ENCODE measurements around the gene SRMS.
A peak's percentile ranks its signal among the peaks of the same experiment; 100 is the strongest.

SRMS gene

DNA sequence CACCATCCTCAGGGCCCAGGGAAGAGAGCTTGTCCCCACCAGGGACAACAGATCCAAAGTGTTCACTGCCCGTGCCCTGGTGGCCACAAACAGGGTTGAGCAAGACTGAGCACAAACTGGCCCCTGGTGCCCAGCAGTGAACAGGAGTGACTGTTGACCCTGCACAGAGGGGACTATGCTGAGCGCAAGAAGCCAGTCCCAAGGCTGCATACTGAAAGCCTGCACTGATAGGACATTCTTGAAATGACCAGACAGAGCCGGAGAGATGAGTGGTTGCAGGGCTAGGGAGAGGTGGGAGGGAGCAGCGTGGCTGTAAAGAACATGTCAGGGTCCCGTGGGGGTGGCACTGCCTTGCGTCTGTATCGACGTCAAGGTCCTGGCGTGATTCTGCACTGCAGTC lies 3.5 kb upstream of the SRMS start:
- no peak for DNase-seq

DNA sequence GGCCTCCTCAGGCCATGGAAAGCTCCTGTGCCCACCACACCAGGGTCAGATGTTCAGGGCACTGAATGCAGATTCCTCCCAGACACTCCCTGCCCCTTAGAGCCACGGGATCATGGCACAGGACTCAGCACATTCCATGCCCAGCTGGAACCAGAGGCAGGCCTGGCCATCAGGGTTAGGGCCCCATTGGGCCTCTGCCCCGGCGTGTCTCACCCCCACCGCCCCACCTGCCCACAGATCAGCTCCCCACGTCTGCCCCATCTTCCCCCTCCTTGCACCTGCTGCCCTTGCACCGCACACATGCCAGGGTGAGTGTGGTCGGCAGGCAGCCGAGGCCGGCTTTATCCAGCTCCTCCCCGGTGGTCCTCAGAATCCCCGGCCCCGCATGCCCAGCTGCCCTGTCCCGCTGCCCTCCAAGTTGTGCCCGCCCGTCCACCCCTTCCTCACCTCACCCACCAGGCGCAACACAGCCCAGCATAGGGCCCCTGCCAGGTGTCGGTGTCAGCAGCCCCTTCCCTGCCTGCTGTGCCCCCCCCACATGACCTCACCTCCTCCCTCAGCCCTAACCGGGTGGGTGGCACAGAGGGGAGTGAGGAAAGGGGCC lies 2.2 kb upstream of the SRMS start:
- no peak for DNase-seq

DNA sequence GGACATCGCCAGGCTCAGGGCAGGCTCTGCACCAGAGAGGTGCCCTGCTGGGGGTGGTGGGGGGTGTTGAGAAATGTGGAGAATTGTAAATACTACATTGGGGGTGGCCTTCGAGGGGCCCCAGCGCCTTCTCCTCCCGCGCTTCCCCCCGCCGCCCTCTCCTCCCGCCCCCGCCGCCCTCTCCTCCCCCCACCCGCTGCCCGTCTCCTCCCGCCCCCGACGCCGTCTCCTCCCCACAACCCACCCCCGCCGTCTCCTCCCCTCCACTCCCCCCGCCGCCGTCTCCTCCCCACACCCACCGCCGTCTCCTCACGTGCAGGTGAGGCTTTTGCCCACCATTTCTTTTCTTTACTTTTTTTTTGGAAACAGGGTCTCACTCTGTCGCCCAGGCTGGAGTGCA lies 1.5 kb upstream of the SRMS start:
- no peak for DNase-seq

DNA sequence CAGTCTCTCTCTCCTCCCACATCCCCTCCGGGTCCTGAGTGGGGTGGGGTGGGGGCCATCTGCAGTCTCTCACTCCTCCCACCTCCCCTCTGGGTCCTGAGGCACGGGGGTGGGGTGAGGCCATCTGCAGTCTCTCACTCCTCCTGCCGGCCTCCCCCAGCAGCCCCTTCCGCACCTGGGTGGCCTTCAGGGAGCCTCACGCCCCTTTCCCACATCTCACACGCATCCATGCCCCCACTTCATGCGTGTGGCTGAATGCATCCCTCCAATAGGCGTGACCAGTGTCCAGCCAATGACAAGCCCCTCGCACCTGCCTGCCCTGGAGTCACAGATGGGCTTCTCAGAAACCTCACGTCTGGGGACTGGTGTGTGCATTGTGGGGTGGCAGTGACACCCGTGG lies 993 bp upstream of the SRMS start:
- no peak for DNase-seq

DNA sequence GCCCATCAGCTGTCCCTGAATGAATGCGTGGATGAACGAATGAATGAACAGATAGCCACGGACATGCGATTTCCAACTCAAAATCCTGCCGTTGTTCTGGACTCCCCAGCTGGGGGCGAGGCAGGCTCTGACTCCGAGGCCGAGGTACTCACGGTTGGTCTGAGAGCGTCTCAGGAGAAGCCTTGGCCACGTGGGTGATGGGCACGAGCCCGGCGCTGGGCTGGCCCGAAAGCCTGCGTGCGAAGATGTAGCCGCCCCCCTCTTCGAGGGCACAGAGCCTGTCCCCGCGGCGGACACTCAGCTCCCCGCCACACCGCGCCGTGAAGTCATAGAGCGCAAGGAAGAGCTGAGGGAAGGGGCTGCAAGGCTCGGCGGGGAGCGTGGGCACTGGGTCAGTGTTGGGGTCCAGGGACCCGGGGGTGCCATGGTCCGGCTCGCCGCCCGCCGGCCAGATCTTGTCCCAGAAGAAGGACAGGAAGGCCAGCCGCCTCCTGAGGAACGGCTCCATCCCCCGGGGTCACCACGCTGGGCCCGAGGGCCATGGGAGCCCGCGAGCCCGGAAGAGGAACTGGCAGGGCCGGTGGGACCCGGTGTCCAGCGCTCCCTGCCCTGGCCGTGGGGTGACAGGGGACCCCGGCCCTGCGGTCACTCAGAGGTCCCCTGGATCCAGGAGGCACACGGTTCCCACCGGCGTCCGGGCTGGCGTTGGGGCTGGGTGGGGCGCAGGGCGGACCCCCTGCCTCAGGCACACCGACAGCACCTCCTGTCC lies 409 bp downstream of the SRMS start:
- no peak for DNase-seq

DNA sequence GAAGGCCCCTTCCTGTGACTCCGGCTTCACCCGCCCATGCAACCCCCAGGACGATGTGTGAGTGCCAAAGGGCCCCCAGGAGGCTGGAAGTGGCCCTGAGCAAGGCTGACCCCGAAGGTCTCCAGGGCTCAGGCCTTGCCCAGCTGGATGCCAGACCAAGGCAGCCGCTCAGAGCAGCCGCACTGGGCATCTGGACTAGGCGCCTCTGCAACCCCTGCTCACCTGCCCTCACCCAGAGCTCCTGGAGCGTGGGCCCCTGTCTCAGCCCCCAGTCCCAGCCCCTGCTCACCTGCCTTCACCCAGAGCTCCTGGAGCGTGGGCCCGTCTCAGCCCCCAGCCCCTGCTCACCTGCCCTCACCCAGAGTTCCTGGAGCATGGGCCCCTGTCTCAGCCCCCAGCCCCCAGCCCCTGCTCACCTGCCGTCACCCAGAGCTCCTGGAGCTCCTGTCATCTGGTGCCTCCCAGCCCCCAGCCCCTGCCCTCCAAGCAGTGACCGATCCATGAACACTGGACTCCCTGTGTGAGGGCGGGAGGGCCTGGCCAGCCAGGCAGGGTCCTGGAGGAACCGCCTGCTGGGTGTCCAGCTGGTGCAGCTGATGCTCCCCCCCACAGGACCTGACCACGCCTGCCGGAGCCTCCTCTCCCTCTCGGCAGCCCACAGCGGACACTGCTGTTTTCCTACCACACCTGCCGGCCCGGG lies 1.1 kb downstream of the SRMS start:
- no peak for DNase-seq

DNA sequence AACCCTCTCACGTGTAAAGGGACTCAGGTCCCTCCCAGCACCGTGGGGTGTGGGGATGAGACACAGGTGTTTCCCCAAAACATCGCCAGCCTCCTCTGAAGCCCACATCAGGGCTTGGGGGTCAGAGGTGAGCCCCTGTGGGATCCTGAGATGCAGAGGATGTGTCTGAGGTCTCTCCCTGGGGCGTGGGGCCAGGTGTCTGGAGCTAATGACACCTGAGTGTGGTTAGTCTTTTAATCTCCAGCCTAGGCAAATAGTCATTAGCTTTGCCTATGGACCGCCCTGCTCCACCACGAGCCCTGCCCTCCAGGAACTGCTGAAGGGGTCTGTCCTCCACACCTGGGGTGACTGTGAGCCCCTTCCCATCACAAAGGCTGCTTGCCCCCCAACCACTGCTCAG lies 1.7 kb downstream of the SRMS start:
- DNase-seq: no peak

DNA sequence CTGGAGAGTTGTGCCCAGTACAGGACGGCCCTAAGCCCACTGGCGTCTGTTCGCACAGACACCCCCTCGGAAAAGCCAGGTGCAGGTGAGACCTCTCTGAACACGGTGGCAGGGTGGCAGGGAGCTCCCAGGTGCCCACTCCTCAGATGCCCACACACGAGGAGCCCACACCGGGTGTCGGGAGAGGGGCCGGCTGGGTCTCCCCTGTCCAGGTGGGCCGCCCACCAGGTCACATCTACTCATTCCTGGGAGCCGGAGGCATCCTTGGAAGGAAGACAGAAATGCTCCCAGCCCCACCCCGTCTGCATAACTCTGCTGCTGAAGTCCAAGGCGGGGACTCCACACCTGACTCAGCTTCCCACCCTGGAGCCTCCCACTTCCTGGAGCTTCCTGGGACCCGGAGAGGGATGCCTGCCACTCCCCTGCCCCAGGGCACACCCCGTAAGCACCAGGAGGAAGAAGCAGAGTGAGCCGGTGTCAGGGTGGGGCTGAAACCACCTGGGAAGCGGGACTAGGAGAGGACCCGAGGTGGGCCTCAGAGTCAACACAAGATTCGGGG lies 2.5 kb downstream of the SRMS start:
- no peak for DNase-seq

DNA sequence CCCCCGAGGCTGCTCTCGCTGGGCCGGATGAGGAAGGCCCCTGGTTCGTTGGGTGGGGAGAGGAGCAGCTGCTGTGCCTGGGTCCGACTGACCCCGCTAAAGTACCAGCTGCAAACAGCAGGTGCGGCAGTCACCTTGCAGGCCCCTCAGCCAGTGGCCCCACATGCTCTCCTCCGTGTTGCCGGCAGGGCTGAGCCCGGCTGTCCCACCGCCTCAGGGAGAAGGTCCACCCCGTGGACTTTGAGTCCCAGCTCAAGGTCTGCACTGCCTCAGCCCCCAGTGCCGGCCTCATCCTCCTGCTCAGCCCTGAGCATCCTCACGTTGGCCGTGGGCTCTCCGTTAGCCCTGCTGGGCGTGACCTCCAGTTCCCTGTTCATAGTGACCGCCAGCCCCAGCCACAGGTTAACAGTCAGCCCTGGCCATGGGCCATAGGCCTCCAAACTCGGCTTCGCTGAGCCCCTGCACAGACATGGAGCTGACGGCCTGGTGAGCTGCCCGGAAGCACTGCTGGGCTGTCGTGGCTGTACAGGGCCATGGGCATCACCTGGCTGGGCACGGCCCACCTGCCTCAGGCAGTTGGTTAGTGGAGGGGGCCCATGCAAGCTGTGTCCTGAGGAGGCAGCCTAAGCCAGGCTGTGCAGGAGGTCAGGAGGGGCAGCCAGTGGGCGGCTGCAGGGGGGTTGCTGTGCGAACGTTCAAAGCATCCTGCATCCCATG lies 3.1 kb downstream of the SRMS start:
- DNase-seq: no peak

DNA sequence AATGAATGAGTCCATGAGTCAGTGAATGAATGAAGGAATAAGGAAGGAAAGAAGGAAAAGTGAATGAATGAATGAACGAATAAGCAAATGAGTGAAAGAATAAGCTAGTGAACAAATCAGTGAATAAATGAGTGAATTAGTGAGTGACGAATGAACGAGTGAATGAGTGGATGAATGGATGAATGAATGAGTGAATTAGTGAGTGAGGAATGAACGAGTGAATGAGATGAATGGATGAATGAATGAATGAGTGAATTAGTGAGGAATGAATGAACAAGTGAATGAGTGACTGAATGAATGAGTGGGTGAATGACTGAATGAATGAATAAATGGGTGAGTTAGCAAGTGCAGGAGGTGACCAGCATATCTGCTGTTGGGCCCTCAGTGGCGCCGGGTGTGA lies 3.8 kb downstream of the SRMS start:
- DNase-seq: no peak

DNA sequence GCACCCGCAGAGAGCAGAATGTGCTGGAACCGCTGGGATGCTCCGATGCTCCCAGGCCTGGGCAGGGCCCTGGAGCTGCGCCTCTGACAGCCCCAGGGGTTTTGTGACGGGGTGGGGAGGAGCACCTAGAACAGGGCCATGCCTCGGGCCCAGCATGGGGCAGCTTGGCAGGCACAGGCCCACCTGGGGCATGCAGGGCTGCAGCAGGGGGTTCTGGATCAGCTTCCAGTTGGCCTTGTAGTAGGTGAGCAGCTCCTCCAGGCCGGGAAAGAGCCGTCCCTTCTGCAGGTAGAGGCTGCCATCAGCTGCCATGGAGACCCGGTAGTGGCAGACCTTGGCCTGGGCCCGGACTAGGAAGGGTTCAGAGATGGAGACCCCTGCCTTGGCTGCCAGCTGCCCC lies 4.4 kb downstream of the SRMS start:
- DNase-seq: no peak

DNA sequence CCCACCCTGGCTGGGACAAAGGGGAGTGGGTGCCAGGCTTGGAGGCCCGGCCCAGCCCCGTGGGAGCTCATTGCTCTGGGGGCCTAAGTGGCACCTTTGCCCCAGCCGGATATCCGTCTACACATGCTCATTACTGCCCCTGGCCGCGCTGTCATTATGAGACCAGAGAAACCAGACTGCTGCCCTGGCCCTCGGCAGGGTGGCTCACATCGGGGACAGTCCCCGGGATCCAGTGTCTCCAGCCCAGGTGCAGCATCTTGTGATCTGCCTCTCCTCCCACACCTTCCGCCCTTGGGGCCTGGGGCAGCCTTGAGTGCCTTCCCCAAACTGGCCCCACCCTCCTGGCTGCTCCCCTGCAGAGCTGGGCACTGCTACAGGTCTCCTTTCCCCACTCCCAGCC lies 4.9 kb downstream of the SRMS start:
- DNase-seq: no peak

DNA sequence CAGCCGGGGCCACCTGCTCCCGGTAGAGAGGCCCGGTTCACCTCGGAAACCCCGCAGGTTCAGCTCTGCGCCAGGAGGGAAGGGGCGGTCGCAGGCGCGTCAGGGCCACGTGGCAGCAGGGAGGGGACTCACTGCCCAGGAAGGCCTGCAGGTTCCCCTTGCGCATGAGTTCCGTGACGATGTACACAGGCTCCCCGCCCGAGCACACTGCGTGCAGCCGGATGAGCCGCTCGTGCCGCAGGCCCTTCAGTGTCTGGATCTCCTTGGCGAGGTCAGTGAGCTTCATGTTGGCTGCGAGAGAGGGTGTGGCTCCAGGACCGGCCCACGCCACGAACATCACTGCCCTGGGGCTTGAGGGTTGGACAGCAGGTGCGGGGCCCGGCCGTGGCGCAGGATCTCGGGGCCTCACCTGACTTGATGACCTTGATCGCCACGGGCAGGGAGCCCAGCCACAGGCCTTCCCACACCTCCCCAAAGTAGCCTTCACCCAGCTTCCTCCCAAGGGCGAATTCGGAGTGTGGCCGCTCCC lies 5.5 kb downstream of the SRMS start:
- DNase-seq: no peak

DNA sequence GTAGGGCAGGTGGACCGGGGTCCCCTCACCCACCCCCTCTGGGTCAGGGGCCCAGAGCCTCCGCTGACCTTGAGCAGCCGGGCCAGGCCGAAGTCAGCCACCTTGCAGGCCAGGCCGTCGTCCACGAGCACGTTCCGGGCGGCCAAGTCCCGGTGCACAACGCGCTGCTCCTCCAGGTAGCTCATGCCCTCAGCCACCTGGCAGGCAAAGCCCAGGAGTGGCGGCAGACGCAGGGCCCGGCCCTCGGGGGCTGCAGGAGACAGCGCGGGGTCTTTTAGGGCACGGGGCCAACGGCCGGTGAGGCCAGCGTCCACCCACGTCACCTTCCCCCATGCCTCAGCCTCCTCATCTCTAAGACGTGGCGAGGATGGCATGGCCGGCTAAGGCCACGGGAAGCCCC lies 6.2 kb downstream of the SRMS start:
- no peak for DNase-seq

DNA sequence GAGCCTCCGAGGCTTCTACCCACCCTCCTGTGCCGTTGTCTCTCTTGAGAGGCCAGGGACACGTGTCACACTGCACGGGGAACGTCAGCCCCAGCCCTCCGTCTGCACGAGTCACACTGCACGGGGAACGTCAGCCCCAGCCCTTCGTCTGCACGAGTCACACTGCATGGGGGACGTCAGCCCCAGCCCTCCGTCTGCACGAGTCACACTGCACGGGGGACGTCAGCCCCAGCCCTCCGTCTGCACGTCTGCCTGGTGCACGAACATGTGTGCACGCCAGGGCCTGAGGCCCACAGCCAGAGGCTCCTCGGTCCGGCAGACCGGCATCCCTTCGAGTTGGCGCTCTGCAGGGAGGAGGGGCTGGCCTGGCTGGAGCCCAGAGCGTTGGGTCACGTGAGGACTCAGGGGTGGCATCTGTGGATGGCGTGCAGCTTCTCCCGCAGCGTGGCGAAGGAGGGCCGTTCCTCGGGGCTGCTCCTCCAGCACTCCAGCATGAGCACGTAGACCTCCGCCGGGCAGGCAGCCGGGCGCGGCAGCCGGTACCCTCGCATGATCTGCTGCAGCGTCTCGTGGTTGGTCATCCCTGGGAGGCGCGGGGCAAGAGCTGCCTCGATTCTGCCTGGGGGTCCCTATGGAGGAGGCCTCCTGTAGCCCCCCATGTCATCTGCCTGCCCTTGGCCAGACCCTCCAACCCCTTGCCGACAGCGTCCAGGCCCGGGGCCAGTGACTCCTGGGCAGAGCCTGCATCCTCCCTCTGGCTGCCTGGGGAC lies 6.9 kb downstream of the SRMS start:
- DNase-seq: no peak

DNA sequence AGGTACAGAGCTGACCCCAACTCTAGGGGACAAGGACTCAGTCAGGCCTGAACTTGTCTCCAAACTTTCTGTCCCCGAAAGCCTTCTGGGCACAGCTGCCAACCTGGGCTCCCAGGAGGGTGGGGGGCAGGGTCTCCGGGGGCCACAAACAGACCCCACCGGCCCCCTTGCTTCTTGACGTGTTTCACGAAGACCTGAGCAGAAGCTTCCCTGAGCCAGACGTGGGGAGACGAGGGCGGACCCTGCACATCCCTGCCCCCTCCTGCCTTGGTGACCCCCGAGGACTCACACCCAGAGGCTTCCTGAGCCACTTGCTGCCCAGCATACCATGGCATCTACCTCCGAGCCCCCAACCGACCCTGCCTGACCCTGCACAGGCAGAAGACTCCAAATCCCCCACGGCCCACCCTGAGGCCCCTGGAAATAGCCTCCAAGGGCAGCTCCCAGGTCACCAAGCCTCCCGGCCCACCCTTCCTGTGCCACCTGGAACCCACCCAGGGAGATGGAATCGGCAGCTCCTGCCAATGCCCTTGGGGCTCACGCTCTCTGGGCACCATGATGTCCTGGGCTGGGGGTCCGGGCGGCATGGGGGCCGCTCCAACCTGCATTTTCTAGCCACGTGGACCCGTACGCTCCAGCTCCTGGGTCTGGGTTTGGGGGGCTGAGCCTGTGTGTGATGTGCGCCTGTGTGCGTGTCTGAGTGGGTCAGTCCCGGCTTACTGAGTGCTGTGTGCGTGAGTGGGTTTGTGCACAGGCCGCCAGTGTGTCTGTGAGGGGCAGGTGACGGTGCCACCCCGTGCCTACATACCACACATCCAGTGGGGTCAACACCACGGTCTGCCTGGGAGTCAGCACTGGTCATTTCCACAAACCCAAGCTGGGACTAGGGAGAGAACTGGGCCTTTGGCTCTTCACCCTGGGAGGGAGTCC lies 7.8 kb downstream of the SRMS start:
- DNase-seq: no peak

DNA sequence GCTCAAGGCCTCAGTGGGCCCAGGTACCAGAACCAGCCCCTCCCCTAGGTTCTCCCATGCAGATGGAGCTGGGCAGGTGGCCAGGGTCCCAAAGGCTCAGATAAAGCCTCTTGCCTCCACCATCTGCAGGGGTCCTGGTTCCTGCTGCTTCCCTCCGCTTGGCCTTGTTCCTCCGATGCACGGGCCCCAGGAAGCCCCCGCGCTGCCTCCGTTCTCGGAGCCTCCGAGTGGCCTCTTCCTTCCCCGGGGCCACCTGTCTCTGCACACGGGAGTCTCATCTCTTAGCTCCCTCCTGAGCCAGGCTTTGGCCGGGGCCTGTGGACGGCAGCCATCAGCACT lies 8.5 kb downstream of the SRMS start:
- no peak for DNase-seq

DNA sequence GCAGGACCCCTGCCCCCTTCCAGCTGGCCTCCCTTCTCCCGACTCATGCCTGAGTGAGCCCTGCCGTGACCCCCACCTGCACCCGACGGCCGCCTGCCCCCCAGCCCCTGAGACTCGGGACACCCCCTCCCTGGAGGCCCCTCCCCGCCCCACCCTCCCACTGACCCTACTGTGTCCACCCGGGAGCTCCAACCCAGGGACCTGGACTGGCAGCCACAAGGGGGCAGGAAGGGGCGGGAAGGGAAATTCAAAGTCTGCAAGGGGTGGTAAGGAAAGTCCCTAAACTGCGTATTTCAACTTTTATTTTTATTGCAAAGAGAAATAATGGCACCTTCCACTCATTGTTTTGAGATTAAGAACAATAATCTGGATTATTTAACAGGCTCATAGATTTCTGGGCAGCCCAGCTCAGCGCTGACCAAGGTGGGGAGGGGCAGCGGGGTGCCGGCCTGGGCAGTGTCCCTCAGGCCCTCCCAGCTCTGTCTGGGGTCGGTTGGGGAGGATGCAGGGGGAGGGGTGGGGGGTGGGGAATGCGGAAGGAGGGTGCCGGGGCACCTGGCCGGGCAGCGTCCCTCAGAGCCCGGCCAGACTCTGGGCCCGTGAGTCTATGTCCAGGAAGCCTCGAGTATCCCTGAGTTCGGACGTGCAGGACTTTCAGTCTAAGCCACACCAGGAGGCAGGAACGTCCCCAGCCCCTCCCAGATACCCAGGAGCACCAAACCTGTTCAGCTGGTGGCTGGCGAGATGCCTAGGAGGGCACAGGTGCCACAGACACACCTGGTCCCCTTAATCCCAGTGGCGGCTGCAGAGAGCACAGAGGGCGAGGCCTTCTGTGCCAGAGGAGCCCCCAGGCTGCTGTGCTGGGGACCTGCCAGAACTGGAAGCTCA lies 9.1 kb downstream of the SRMS start:
- no peak for DNase-seq

DNA sequence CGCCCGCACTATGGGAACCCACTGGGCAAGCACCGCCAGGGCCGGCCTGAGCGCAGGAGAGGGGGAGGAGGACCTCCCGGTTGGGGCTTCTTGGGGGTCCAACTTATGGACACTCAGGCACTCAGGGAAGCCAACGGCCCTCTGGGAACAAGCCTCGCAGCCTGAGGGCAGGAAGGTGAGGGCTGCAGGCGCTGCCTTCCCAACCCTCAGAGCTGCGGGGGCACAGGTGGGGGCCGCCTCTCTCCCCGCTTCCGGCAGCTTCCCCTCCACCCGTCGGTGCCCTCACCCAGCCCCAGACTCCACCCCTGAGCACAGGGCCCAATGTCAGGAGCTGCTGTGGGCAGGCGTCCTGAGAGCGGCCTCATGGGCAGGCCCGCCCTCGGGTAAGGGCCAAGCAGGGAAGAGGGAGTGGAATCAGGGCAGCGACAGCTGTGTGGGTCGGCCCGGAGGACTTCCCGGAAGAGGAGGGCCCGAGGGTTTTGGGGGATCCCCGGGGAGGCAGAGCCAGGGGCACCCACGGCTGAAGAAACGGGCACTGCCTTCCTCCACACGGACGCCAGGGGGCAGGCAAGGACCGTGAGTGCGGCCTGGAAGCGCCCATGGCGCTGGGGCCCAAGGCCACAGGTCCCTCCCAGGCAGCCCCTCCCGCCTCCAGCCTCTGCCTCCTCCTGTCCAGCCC lies 9.9 kb downstream of the SRMS start:
- DNase-seq: peak; percentile 84
